Epithelial cell of proximal tubule (primary cell): ENCODE data around the gene FAM222A. TPM values are rescaled to one million over a fixed set of nuclear protein-coding genes. Genes with fewer than 3 reads are reported as not detected.

Experiments
- DNase-seq: peaks from one replicate; pipeline ENCODE4 v3.0.0-alpha.2; 2011; ENCODE audit warnings: low read depth
- H3K4me3 ChIP-seq: 2 replicates; pipeline ENCODE4 v1.5.1; 2011; ENCODE audit warnings: low read depth, mild to moderate bottlenecking, low read length
- total RNA-seq: library from RNA; depleted of rRNA; stranded (reverse); fragments of >200 nt; gene quantifications from 2 replicates; pipeline ENCODE4 v1.2.3, GENCODE V29; 2015
- TF ChIP-seq, protein P1 (sequence below): conservative IDR thresholded peaks from 2 replicates; pipeline ENCODE4 v1.5.1; 2012; ENCODE audit warnings: low read depth, mild to moderate bottlenecking, low read length

The FAM222A gene
- total RNA-seq, 1 donor from 2014 or later, result 0.52 TPM

DNA sequence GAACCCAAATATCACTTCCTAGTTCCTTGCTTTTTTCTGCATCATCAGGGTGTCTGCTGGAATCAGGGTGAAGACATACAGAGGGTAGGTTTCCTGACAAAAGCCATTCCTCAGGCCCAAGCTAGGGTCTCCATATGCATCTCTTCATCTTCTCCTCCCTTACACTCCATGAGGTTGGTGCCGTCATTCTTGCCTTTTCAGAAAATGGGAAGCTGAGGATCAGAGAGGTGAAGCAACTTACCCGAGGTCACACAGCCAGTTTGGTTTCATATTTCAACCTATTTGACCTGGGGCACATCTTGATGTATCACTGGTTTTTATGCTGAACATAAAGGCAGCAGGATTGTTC is 7.3 kb upstream of the FAM222A start:
- DNase-seq, result no peak
- no peak overlapping the region for H3K4me3 ChIP-seq
- TF ChIP-seq, protein P1, sequence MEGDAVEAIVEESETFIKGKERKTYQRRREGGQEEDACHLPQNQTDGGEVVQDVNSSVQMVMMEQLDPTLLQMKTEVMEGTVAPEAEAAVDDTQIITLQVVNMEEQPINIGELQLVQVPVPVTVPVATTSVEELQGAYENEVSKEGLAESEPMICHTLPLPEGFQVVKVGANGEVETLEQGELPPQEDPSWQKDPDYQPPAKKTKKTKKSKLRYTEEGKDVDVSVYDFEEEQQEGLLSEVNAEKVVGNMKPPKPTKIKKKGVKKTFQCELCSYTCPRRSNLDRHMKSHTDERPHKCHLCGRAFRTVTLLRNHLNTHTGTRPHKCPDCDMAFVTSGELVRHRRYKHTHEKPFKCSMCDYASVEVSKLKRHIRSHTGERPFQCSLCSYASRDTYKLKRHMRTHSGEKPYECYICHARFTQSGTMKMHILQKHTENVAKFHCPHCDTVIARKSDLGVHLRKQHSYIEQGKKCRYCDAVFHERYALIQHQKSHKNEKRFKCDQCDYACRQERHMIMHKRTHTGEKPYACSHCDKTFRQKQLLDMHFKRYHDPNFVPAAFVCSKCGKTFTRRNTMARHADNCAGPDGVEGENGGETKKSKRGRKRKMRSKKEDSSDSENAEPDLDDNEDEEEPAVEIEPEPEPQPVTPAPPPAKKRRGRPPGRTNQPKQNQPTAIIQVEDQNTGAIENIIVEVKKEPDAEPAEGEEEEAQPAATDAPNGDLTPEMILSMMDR, result no peak

DNA sequence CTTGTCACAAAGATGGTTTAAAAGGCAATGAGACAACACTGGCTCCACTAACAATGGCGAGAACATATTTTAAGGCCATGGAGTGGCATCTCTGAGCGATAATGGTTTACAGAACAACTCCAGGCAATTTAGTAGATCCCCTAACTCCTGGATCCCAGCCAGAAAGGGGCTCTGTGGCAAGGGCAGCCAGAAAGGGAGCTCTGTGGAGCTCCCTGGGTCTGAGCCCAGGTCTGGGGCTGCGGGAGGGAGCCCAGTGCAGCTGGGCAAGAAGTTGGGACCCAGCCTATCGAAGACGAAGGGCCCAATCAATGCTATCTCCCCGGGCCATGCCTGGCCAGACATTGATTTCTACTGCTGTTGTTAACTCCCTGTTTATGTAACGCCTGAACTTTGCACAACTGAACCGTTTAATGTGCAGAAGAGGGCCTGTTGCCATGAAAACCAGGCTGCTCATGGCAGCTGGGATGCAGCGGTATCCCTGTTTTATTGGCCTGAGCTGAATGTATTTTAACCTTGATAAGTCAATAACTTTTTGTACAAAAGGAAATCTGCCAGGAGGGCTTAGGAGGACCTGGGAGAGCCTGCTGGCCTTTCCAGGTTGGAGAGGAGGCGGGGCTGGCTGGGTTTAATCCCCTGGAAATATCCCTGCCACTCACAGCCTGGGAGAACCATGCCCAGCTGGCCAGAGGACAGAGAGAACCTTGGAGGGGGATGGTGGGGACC is 6.7 kb upstream of the FAM222A start:
- DNase-seq, result no peak
- no peak overlapping the region for H3K4me3 ChIP-seq
- TF ChIP-seq, protein P1, result no peak

DNA sequence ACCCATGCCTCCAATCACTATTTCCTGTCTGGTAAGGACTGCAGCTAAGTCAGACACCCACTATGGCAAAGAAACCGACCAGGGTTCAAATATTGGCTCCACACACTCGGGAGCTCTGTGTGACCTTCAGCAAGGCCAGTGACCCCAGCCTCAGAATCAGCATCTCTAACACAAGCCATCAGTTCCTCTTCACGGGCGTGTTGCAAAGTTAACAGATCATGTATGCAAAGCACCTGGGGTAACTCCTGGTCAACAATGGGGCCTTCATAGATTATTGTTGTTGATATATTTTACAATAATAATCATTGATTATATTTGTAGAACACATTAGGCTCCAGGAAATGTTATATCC is 6.2 kb upstream of the FAM222A start:
- no peak for DNase-seq
- TF ChIP-seq, protein P1, result no peak
- no peak overlapping the region for H3K4me3 ChIP-seq

DNA sequence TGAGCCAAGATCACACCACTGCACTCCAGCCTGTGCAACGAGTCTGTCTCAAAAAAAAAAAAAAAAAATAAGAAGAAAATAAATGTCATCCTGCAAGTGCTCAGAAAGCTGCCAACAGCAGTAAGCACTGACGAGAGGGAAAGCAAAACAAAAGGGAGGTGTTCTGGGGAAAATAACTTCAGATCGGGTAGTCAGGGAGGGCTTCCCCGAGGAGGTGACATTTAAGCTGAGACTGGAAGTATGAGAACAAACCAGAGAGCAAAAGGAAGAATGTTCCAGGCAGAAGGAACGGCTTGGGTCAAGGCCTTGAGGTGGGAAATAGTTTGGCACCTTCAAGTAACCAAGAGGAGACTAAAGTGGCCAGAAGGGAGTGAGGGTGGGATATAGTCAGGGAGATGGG is 4.7 kb upstream of the FAM222A start:
- H3K4me3 ChIP-seq, result no peak overlapping the region
- TF ChIP-seq, protein P1, result no peak
- DNase-seq, result no peak

DNA sequence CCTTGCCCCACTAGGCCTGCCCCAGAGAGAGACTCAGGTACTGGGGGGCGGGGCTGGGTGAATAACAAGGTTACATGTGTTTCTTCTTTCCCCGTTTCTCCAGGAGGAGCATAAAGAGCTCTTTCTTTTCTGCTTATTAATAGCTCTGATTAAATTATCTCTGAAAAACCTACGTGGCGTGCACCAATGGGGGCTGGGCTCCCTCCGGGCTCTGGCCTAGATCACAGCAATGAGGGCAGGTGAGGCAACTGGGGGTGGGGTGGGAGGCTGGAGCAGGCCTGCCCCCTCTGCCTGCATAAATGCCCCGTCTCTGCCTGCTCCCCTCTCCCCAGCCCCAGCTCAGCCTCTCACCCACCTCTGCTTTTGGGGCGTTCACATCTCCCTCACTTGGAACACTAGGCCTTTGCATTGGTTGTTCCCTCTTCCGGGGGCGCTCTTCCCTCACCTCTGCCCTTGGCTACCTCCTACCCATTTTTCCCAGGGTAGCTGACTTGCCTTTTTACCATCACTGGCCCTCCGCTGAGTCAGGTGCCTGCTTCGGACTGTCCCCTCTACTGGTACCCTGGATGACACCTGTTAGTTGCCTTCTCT is 4.1 kb upstream of the FAM222A start:
- DNase-seq, result no peak
- TF ChIP-seq, protein P1, result no peak
- H3K4me3 ChIP-seq, result no peak overlapping the region

DNA sequence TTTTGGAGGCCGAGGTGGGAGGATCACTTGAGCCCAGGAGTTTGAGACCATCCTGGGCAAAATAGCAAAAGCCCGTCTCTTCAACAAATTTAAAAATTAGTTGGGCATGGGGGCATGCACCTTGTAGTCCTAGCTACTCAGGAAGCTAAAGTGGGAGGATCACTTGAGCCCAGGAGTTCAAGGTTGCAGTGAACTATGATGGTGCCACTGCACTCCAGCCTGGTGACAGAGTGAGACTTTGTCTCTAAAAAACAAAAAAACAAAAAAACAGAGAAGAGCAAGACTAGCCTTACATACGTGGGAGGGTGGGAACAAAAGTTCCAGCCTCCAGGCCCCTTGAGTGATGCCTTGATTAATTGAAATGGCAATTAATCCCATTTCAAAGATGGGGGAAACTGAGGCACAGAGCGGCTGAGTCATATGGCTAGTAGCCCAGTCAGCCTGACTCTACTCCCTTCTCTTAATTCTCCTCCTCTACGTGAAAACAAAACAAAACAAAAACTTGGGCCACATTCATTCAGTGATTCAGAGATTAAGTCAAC is 3.3 kb upstream of the FAM222A start:
- DNase-seq, result no peak
- TF ChIP-seq, protein P1, result no peak
- H3K4me3 ChIP-seq, result no peak overlapping the region
